GM19372 (cell line): ENCODE results near the gene SLC9A9.
"Not testable (repeated sequence)": the region's sequence is repeated elsewhere in the genome, so short reads cannot be mapped to it uniquely, and the experiment has no call there.

ENCODE experiments used
- ATAC-seq: cut with Tn5 transposase; IDR thresholded peaks from one replicate; pipeline ENCODE4 v1.9.1; 2021; ENCODE audit warnings: mild to moderate bottlenecking, low read depth, moderate library complexity; ENCODE audit not compliant: unreplicated experiment

SLC9A9 gene

DNA sequence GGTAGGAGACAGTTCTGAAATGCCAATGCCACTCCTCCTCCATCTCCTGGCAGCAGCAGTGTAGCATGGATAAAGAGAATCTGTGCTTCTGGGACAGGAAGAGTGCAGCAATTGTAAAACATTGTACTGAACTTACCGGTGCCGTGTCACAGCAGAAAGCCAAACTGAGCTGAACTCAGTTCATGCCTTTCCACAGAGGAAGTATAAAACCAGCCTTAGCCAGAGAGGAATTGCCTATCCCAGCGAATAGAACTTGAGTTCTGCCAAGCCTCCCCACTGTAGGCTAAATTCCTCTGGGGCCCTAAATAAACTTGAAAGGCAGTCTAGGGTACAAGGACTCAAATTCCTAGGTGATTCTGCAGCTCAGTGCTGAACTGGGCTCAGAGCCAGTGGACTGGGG lies 148.8 kb downstream of the SLC9A9 start:
- no peak for ATAC-seq

DNA sequence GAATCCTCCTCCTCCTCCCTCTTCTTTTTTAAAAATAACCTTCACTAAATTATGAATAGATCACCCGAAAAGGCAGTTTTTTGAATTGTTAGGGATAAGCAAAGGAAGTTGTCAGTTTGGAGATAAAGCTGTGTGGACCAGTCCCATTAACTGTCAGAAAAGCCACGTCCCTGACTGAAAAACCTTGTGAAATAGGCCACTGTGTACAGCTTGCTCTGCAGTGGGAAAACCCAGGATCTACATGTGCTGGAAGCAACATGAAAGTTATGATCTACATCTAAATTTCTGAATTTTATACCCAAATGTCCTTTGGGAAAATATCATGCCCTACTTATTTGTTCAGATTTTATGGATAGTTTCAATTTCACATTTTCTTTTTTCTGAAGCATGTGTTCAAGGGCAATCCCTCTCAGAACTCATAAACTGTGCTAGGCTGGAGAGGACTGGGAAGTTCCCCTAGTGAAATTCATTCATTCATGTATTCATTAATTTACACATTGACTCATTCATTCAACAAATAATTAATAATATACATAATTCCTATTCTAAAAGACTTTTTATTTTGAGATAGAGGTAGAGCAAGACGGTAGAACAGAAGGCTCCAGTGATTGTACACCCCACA lies 149.5 kb downstream of the SLC9A9 start:
- ATAC-seq, result no peak

DNA sequence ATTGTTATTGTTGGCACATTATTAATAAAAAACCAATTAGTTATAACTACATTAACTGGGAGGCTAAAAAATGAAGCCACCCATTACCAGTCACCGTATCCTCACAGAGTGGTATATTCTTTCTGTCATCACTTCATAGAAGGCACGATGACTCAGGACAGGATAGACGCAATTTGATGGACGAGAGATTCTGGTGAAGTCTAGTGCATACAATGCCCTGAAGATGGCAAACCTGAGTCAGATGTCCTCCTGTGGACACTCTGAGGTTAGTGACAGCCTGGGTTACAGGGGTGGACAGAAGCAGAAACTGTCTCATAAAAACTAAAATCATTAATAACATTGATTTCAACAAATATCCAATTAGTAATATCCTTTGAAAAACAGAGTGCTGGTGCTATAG lies 150.3 kb downstream of the SLC9A9 start:
- ATAC-seq, result no peak

DNA sequence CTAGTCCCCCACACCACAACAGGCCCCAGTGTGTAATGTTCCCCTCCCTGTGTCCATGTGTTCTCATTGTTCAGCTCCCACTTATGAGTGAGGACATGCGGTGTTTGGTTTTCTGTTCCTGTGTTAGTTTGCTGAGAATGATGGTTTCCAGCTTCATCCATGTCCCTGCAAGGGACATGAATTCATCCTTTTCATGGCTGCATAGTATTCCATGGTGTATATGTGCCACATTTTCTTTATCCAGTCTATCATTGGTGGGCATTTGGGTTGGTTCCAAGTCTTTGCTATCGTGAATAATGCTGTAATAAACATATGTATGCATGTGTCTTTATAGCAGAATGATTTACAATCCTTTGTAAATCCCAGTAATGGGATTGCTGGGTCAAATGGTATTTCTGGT lies 152.9 kb downstream of the SLC9A9 start:
- ATAC-seq, result not testable (repeated sequence)

DNA sequence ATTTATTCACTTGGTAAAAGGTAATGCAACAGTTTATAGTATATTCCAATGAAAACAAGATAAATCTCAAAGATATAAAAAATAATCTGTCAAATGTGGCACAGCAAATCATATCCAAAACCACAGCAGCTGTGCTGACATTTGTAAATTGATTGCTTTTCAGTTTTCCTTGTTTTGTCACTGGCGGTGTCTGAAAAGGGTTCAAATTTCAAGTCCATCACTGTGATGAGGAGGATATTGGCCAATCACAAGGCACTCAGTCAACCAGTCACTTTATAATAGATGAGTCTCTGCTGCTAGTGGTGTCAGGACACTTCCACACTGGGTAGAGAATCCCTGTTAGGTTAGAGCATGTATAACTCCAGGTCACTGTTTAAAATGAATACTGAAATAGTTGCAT lies 154.8 kb downstream of the SLC9A9 start:
- no peak for ATAC-seq

DNA sequence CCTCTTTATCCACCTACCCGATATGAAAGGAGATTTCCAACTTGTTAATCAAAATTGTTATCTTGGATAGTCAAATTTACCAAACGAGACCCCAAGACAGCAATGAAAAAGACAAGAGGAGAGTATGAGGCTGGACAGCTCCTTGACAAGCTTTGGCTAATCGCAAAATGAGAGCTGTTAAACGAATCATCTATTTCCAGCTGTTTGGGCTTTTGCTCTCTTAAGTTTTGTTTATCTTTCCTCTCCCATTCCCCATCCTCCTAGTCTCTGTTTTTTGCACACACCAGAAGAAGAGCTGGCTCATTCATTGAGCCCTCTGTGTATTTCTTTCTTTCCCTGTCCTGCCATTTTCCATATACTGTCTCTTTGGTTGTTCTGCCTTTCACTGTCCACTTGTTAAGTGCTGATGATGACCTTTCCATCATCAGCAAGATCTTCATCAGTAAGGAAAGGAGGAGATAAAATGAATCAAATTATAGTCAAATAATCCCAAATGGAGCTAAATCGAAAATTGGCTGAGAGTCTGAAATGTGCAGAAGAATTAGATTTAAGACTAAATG lies 161.6 kb downstream of the SLC9A9 start:
- no peak for ATAC-seq

DNA sequence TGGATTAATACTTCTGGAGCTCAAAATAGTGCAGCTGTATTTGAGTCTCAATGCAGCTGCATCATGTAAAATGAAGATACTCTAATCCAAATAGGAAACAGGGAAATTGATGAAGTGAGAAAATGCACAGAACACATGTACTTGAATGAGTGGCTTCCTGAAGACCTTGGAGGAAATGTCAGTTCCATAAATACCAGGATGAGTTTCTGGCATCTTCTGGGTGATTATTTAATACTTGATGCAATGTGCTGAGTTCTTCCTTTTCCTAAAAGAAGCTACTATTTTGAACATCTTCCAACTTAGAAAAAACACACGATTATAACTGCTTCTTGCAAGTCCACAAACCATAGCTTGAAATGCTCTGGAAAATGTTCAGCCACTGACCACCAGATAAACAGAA lies 162.8 kb downstream of the SLC9A9 start:
- no peak for ATAC-seq

DNA sequence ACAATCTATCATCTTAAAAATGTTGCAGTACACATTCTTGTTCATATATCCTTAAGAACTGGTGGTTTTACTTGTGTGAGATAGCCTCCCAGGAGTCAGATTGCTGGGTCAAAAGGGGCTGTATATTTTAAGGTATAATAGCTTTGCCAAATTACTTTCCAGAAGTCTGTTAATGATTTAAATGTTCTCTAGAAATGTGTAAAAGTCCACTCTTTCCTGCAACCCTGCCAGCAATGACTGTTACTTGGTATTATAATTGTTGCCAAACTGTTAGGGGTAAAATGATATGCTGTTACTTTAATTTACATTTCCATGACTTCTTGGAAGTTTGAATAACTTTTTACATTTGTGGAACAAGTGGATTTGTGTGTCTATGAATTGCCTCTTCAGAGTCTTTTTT lies 170.8 kb downstream of the SLC9A9 start:
- ATAC-seq, result no peak

DNA sequence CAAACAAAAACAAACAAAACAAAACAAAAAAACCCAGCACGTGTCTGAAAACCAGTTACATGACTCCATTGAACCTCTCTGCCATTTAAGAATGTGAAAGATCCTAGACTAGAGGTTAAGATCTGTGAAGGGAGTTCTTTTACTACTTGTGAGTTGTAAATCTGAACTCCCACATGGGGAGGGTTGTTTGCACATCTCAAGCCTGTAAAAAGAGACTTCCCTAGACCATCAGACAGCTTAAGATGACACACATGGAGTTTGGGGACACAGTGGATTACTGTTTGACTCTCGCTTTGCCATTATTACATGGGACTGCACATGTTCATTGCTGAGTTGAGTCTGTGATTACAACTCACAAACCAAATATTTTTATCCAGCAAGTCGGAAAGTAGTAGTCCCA lies 171.5 kb downstream of the SLC9A9 start:
- no peak for ATAC-seq

DNA sequence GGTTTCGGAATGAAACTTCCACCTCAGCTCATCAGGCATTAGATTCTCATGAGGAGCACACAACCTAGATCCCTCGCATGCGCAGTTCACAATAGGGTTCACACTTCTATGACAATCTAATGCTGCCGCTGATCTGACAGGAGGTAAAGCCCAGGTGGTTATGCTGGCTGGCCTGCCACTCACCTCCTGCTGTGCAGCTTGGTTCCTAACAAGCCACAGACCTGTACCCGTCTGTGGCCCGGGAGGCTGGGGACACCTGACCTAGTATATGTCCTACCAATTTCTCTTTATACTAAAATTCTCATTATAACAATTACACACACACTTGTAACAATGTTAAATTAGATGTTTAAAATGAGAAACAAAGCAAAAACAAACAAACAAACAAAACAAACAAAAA lies 172.2 kb downstream of the SLC9A9 start:
- ATAC-seq, result no peak

DNA sequence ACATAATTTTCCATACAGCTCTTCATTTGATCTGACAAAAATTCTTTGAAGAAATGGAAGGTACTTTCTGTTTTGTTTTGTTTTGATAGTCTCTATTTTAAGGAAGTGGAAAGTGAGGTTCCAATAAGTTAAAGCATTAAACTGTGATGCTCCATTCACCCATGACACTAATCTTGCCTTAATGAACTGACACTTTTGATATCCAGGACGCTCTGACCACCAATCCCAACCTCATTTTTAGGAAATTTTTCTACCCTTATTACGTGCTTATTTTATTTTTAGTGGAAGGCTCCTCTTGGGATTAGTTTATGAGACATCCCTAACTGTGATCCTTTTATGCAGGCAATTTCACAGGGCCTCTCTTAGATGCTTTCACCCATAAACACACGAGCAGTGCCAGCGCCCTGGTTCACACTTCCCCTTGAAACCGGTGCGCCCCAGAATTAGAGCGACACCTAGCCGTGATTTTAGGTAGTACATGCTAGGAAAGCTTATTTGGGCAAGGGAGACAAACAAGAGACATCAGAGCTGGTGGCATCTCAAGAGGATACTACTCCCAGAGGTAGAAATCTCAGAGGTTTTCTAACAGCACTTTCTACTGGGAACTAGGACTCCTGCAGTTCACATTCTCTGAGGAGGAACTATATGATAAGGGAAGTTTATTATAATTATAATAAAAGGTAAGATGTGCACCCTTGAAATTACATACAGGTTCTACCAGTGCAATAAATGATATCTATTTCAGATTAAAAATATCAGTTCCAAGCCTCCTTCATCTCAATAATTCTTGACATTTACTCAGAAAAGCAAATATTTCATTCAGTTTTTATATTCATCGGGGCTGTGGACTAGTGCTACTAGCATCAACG lies 173.9 kb downstream of the SLC9A9 start:
- peak; percentile 50 for ATAC-seq

DNA sequence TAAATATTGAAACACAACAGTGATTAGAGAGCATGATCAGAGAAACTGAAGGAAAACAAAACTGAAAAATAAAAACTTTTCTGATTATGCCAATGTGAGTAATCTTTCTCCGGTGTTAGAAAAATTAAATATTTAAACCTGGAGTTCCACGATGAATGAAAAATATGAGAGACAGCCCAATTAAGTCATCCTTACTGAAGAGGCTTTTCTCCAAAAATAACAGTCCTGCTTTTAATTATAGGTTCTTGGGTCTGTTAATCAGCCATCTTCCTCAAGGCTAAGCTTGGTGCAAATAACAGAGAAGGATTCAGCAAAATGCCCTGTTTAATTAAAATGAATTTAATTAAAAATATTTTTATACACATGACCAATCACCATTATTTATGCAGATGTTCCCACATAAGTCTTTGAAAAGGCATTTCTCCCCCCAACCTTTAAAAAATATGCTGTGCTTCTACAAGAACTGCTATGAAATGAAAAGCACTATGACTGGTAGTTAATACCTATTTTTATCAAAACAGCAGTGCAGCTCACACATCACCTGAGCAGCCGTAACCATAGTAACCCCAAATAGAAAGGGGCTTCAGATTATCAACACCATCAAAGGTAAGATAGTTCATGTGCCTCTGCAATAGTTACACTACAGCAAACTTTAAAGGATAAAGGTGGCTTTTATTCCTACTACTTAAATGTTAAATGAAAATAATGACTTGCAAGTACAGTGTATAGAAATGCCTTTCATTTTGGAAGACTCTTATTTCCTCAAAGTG lies 175.7 kb downstream of the SLC9A9 start:
- ATAC-seq, result no peak

DNA sequence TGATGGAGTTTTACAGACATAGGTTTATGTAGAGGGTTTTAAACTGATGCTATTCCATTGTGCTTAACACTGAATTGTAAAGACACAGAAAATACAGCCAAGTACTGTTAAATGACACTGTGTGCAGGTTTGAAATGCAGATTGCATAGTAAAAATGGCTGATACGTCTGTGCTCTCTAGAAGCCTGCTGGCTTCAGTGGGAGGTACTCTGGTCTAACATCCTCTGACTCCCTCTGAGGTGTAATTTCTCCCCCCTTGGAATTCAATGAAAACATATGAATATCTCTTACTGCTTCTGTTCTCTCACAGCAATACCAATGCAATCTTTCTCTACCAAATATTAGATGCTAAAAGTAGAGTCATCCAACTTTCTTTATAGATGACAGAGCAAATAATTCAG lies 176.6 kb downstream of the SLC9A9 start:
- no peak for ATAC-seq

DNA sequence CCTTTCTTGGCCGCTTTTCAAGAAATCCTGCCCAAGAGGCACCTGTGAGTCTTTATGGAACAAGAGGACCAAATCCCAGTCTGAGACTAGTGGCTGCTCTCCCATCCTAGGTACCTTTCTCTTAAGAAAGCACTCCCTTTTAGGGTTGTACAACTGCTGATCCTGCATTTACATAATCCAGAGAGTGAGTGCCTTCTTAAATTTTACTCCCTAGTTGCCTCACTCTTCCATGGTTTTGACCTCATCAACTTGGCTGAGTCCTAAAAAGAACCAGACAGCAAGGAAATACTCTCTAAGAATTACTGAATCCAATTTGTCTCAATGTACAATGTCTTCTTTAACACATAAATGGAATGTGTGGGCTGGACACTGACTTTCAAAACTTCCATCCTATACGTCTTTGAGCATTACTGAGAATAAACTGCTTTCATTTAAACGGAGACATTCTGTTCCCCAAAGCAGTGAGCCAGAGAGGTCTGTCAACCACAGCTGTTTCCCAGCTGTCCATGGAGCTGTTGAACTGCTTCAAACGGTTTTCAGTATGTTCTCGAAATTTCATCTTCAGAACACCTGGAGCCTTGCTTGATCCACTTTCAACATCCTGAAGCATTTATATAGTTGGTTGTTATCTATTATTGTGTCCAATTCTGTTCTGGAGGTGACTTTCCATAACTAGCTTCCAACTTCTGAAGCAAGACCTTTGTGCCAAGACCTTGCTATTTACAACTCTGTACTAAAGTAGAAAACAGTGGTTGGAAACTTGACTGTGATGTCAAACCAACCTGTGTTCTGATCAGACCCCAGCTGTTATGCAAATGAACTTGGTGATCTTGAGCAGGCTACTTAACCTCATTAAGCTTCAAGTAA lies 179.1 kb downstream of the SLC9A9 start:
- ATAC-seq, result peak; percentile 85

DNA sequence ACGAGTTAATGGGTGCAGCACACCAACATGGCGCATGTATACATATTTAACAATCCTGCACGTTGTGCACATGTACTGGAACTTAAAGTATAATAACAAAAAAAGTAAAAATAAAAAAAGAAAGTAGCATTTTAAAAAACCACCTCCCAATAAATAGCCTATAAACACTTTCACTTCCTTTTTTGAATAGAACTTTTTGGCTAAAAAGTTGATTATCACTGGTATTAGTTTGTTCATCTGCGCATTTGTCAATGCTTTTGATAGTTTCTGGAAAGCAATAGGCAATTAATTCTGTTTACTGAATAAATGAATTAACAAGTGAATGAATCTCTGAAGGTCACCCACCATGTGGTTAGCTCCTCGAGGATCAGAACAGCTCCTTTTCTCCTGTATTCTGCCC lies 179.9 kb downstream of the SLC9A9 start:
- no peak for ATAC-seq

DNA sequence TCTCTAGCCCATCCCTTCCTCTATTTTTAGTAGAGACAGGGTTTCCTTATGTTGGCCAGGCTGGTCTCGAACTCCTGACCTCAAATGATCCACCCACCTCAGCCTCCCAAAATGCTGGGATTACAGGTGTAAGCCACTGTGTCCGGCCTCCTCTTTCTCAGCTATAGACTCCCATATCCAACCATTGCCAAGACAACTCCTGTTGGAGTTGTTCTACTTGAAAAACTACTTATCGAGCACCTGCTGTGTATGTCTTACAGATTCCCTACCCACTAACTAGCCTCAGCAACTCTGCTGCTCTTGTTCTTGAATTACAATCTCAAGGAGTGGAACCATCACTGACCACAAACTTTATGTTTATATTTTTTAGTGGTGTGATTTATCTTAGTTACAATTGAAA lies 186.6 kb downstream of the SLC9A9 start:
- no peak for ATAC-seq

DNA sequence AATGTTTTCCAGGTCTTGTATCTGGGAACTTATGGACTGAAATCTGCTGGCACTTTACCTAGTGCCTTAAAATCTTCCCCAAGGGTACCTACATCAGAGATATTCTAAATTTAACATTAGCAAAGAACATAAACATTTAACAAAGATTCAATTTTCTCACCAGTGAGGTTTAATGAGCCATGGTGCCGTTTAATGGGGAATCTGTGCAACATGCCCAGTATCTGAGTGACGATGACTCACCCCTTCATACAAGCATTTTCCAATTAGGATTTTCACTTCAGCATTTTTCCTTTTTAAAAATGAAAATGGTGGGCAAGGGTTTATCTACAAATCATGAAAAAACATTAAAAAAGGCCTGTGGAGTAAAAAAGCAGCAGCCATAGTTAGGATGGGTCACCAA lies 189.4 kb downstream of the SLC9A9 start:
- ATAC-seq, result no peak

DNA sequence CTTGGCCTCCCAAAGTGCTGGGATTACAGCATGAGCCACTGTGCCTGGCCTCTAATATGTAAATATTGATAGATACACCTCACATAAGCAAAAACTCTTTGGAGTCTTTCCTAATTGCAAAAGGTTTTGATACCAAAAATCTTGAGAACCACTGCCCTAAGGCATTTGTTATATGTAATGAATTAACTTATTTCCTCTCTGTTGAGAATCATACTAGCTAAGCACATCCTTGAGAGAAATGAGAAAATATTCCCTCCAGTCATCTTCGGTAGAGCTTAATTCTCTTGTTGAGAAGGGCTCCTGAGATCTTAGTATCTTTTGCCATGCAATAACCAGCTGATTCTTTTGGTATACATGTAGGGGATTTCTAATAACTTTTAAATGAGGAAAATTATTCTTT lies 190.2 kb downstream of the SLC9A9 start:
- no peak for ATAC-seq

DNA sequence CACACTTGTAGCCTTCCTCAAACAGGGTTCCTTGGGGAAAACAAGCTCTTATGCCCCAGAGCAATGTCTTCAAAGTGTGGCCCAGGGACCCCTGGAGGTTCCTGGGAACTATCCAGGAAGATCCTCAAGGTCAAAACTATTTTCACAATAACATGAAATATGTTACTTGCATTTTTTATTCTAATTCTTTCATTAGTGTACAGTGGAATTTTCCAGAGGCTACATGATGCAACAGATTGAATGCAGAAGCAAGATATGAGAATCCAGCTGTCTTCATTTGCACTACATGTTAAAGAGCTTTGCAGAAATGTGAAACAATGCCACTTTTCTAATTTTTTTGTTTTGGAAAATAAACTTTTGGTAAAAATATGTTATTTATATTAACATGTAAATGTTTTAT lies 190.9 kb downstream of the SLC9A9 start:
- ATAC-seq, result no peak

DNA sequence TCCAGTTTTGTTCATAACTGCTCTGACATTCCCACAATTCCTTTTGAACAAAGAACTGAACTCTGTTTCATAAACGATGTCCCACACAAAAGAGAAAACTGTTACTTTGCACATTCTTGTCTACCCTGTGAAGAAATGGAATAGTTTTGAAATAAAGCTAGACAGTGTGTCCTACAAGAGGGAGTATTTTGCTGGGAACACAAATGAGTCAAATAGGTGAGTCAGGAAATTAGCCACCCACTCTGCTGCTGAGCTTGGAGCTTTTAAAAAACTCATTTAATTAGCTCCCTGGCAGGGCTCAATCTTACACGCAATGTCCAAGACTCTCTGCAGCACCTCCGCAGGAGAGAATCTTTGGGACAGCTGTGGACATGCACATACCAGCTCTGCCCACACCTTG lies 193.4 kb downstream of the SLC9A9 start:
- ATAC-seq, result no peak
